ENCODE results near the gene LSP1.

GRCh38 chr11:1916986-1917522, 64.2 kb downstream of the LSP1 start:
- TF ChIP-seq CTCF (IDR thresholded peaks at IDR 0.05; ENCODE audit: insufficient read depth, low read length), result no peak
- TF ChIP-seq POLR2AphosphoS5 (IDR thresholded peaks at IDR 0.05; ENCODE audit: low read depth), result no peak
